HEK293T (cell line): Measurements from ENCODE around the gene DNAJB14.

ENCODE experiments used
- ARNT ChIP-seq: fragments of 450-650 bp; IDR thresholded peaks from 2 replicates; pipeline ENCODE4 v1.6.1; 2017; ENCODE audit warnings: mild to moderate bottlenecking
- BHLHE40 ChIP-seq: fragments of 450-650 bp; IDR thresholded peaks from 2 replicates; pipeline ENCODE4 v1.6.1; 2016; ENCODE audit warnings: mild to moderate bottlenecking, moderate library complexity, borderline replicate concordance
- CTBP1 ChIP-seq: fragments of 450-650 bp; IDR thresholded peaks from 2 replicates; pipeline ENCODE4 v1.6.1; 2016; ENCODE audit warnings: borderline replicate concordance
- ELF4 ChIP-seq: fragments of 450-650 bp; IDR thresholded peaks from 2 replicates; pipeline ENCODE4 v1.6.1; 2017; ENCODE audit warnings: antibody characterized with exemption
- FOXA1 ChIP-seq: fragments of 450-650 bp; IDR thresholded peaks from 2 replicates; pipeline ENCODE4 v1.6.1; 2016; ENCODE audit warnings: mild to moderate bottlenecking
- FOXK2 ChIP-seq: fragments of 450-650 bp; IDR thresholded peaks from 2 replicates; pipeline ENCODE4 v1.6.1; 2016; ENCODE audit warnings: mild to moderate bottlenecking
- FOXM1 ChIP-seq: fragments of 450-650 bp; IDR thresholded peaks from 2 replicates; pipeline ENCODE4 v1.6.1; 2017; ENCODE audit warnings: mild to moderate bottlenecking, borderline replicate concordance
- LEF1 ChIP-seq: fragments of 450-650 bp; IDR thresholded peaks from 2 replicates; pipeline ENCODE4 v1.6.1; 2017; ENCODE audit warnings: mild to moderate bottlenecking, borderline replicate concordance
- PKNOX1 ChIP-seq: fragments of 450-650 bp; IDR thresholded peaks from 2 replicates; pipeline ENCODE4 v1.6.1; 2016
- SP1 ChIP-seq: fragments of 450-650 bp; IDR thresholded peaks from 2 replicates; pipeline ENCODE4 v1.6.1; 2017
- SUZ12 ChIP-seq: fragments of 450-650 bp; IDR thresholded peaks from 2 replicates; pipeline ENCODE4 v1.6.1; 2016; ENCODE audit warnings: mild to moderate bottlenecking
- TARDBP ChIP-seq: fragments of 450-650 bp; IDR thresholded peaks from 2 replicates; pipeline ENCODE4 v1.6.1; 2016
- ZNF384 ChIP-seq: fragments of 450-650 bp; IDR thresholded peaks from 2 replicates; pipeline ENCODE4 v1.6.1; 2016

DNA sequence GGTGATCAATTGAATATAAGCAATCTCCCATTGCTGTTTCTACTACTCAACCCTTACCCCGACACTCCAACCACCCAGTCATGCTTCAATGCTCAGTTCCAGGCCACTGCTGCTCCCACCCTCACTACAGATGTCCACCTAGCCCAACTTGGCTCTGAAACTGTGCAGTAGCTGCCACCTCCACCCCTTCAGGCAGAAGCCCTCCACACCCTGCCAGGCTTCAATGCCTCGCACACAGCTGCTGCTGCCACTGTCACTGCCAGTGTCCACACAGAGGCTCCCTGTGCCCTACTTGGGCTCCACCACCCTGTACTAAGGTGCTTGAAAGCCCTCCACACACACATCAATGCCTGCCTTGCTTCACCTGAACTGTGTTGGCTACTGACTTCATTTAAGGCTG, 86.8 kb downstream of the DNAJB14 start:
- no peak for TF ChIP-seq CTBP1
- TF ChIP-seq SP1 = no peak
- no peak for TF ChIP-seq TARDBP
- no peak for TF ChIP-seq ZNF384
- no peak for TF ChIP-seq BHLHE40
- TF ChIP-seq ELF4 = no peak
- TF ChIP-seq ARNT = no peak
- TF ChIP-seq FOXA1 = no peak
- no peak for TF ChIP-seq FOXK2
- no peak for TF ChIP-seq FOXM1
- no peak for TF ChIP-seq PKNOX1
- TF ChIP-seq SUZ12 = no peak
- TF ChIP-seq LEF1 = no peak
